ENCODE data around the gene SYNGR4.
"Not testable (repeated sequence)": the region's sequence is repeated elsewhere in the genome, so short reads cannot be mapped to it uniquely, and the experiment has no call there.

DNA sequence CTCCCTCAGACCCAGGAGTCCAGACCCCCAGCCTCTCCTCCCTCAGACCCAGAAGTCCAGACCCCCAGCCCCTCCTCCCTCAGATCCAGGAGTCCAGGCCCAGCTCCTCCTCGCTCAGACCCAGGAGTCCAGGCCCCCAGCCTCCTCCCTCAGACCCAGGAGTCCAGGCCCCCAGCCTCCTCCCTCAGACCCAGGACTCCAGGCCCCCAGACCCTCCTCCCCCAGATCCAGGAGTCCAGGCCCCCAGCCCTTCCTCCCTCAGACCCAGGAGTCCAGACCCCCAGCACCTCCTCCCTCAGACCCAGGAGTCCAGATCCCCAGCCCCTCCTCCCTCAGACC lies 27.8 kb downstream of the SYNGR4 start:
- not testable (repeated sequence) for TF ChIP-seq NR3C1 (CRISPR knock-in tag; conservative IDR thresholded peaks at IDR 0.05; ENCODE audit: low read depth); SP1 (CRISPR knock-in tag; conservative IDR thresholded peaks at IDR 0.05); FOXK1 (CRISPR knock-in tag; IDR thresholded peaks at IDR 0.05); ESRRA (CRISPR knock-in tag; IDR thresholded peaks at IDR 0.05; ENCODE audit: borderline replicate concordance); CTCF (IDR thresholded peaks at IDR 0.05); IRF1 (CRISPR knock-in tag; IDR thresholded peaks at IDR 0.05); CREB1 (CRISPR knock-in tag; IDR thresholded peaks at IDR 0.05); JUN (CRISPR knock-in tag; IDR thresholded peaks at IDR 0.05); MAX (CRISPR knock-in tag; IDR thresholded peaks at IDR 0.05); E2F5 (CRISPR knock-in tag; IDR thresholded peaks at IDR 0.05)

Data from WTC11 (cell line).